HepG2 (cell line): ENCODE measurements around the gene OBP2B. TPM values are rescaled to one million over a fixed set of nuclear protein-coding genes. Genes with fewer than 3 reads are reported as not detected.
A peak's percentile ranks its signal among the peaks of the same experiment; 100 is the strongest.

Experiments
- ATAC-seq: fragments of 200-7000 bp; cut with Tn5 transposase; 3 replicates; pipeline ENCODE4 v1.9.1; 2020; ENCODE audit warnings: mild to moderate bottlenecking, moderate library complexity
- BruUV-seq: library from RNA; stranded (reverse); fragments of 400-500 nt; replicated peaks from 2 replicates; lab custom pipeline; 2021; lab: Mats Ljungman, UMichigan
- CTCF ChIA-PET: fragments of 300-600 bp; formaldehyde crosslinking; extraction: SDS; loops from one replicate; lab custom pipeline; 2021; ENCODE audit warnings: low total read pairs, inconsistent platforms, low intra/inter-chr PET ratio; lab: Yijun Ruan, JAX
- POLR2A ChIA-PET: fragments of 350-600 bp; sonication (Branson Sonifier 250); formaldehyde crosslinking; loops from one replicate; lab custom pipeline; 2020; ENCODE audit warnings: antibody characterized with exemption, inconsistent platforms; lab: Yijun Ruan, JAX
- DNase-seq: peaks from one replicate; pipeline ENCODE4 v3.0.0-alpha.2; 2015; ENCODE audit warnings: low spot score
- FAIRE-seq: peaks from 3 replicates; lab custom pipeline; 2011; peaks lifted over from hg19 to GRCh38; lab: Jason Lieb, UNC
- H2AFZ ChIP-seq: one replicate; pipeline ENCODE4 v1.6.1; 2011; ENCODE audit warnings: low read length, inconsistent platforms
- H3K27ac ChIP-seq: fragments of 300-600 bp; 3 replicates; pipeline ENCODE4 v1.8.0; 2011; ENCODE audit warnings: mixed run types, mild to moderate bottlenecking, mixed read lengths, low read length, inconsistent platforms; ENCODE audit not compliant: insufficient read depth; ENCODE audit errors: extremely low read length
- H3K27me3 ChIP-seq, 2 experiments: fragments of 200-600 bp in 1 of 2; 2 replicates in 1 of 2; 3 replicates in 1 of 2; pipeline versions ENCODE4 v1.6.0 to v1.8.0; 2011; ENCODE audit warnings: low read length in 2 of 2, mild to moderate bottlenecking in 2 of 2, moderate library complexity in 2 of 2, inconsistent platforms in 1 of 2; ENCODE audit not compliant: insufficient read depth in 2 of 2, control insufficient read depth in 1 of 2
- H3K36me3 ChIP-seq, 2 experiments: fragments of 200-600 bp in 1 of 2; replicated peaks in 1 of 2; 2 replicates in 1 of 2; 3 replicates in 1 of 2; pipeline versions ENCODE4 v1.5.1 to v1.8.0; 2011; ENCODE audit warnings: low read length in 2 of 2, inconsistent platforms in 1 of 2; ENCODE audit not compliant: insufficient read depth in 2 of 2, control insufficient read depth in 1 of 2
- H3K4me1 ChIP-seq: 2 replicates; pipeline ENCODE4 v1.5.1; 2012; ENCODE audit warnings: low read length, inconsistent platforms; ENCODE audit not compliant: insufficient read depth
- H3K4me2 ChIP-seq: 2 replicates; pipeline ENCODE4 v1.6.0; 2011; ENCODE audit warnings: low read depth, low read length, inconsistent platforms
- H3K4me3 ChIP-seq, 3 experiments: fragments of 200-600 bp in 1 of 3; sonication (generic), shearing (Covaris generic) in 1 of 3; replicated peaks in 1 of 3; 2 replicates each; pipeline ENCODE4 v1.5.1; 2011 to 2016; ENCODE audit warnings: low read length in 3 of 3, inconsistent platforms in 2 of 3, low read depth in 2 of 3, mild to moderate bottlenecking in 2 of 3, control low read depth in 1 of 3, mixed read lengths in 1 of 3; ENCODE audit not compliant: insufficient read depth in 1 of 3
- H3K79me2 ChIP-seq: one replicate; pipeline ENCODE4 v1.6.1; 2011; ENCODE audit warnings: low read length, inconsistent platforms; ENCODE audit not compliant: insufficient read depth
- H3K9ac ChIP-seq: 2 replicates; pipeline ENCODE4 v1.6.0; 2011; ENCODE audit warnings: mild to moderate bottlenecking, low read depth, low read length, inconsistent platforms; ENCODE audit not compliant: insufficient read depth
- H3K9me3 ChIP-seq: 2 replicates; pipeline ENCODE4 v1.5.1; 2012; ENCODE audit warnings: mild to moderate bottlenecking, low read length
- H4K20me1 ChIP-seq: 2 replicates; pipeline ENCODE4 v1.6.0; 2011; ENCODE audit warnings: inconsistent platforms, mild to moderate bottlenecking, low read length, moderate library complexity; ENCODE audit not compliant: insufficient read depth
- BRF2 ChIP-seq: sonication (generic); formaldehyde crosslinking; IDR thresholded peaks from 2 replicates; pipeline ENCODE4 v1.8.1; 2022; ENCODE audit warnings: mild to moderate bottlenecking, missing genetic modification reagents
- CBX5 ChIP-seq: sonication (generic); formaldehyde crosslinking; IDR thresholded peaks from 2 replicates; pipeline ENCODE4 v1.4.0; 2020; ENCODE audit warnings: missing genetic modification reagents, borderline replicate concordance
- CCAR2 ChIP-seq: fragments of 200-400 bp; formaldehyde crosslinking; optimal IDR thresholded peaks from 2 replicates; pipeline ENCODE3; 2018; ENCODE audit warnings: low read depth, mild to moderate bottlenecking, low read length, moderate library complexity
- DNMT3B ChIP-seq: conservative IDR thresholded peaks from 2 replicates; pipeline ENCODE4 v1.6.1; 2016; ENCODE audit warnings: missing biosample characterization, control low read depth
- GLI4 ChIP-seq: sonication (generic); formaldehyde crosslinking; IDR thresholded peaks from 2 replicates; pipeline ENCODE4 v1.5.1; 2020; ENCODE audit warnings: missing genetic modification reagents, mild to moderate bottlenecking, moderate library complexity, borderline replicate concordance
- HDAC2 ChIP-seq: sonication (generic); formaldehyde crosslinking; IDR thresholded peaks from 2 replicates; pipeline ENCODE4 v1.4.0; 2020; ENCODE audit warnings: missing genetic modification reagents
- HIVEP1 ChIP-seq: sonication (generic); formaldehyde crosslinking; IDR thresholded peaks from 2 replicates; pipeline ENCODE4 v1.4.0; 2020; ENCODE audit warnings: mild to moderate bottlenecking, missing genetic modification reagents
- HOXA5 ChIP-seq: sonication (generic); formaldehyde crosslinking; IDR thresholded peaks from 2 replicates; pipeline ENCODE4 v1.4.0; 2020; ENCODE audit warnings: missing genetic modification reagents
- HOXD1 ChIP-seq: sonication (generic); formaldehyde crosslinking; IDR thresholded peaks from 2 replicates; pipeline ENCODE4 v1.5.0; 2020; ENCODE audit warnings: missing genetic modification reagents
- JARID2 ChIP-seq: sonication (generic); formaldehyde crosslinking; IDR thresholded peaks from 2 replicates; pipeline ENCODE4 v1.8.1; 2023; ENCODE audit warnings: missing genetic modification reagents, inconsistent platforms; ENCODE audit not compliant: insufficient replicate concordance
- MBNL3 ChIP-seq: fragments of 250-450 bp; sonication (Bioruptor Pico); conservative IDR thresholded peaks from 2 replicates; pipeline ENCODE4 v1.8.0; 2022; ENCODE audit warnings: mild to moderate bottlenecking, inconsistent platforms
- MED1 ChIP-seq: sonication (generic); formaldehyde crosslinking; IDR thresholded peaks from 2 replicates; pipeline ENCODE4 v1.4.0; 2020; ENCODE audit warnings: missing genetic modification reagents
- MED8 ChIP-seq: sonication (generic); formaldehyde crosslinking; IDR thresholded peaks from 2 replicates; pipeline ENCODE4 v1.8.1; 2023; ENCODE audit warnings: mild to moderate bottlenecking, missing genetic modification reagents; ENCODE audit not compliant: insufficient replicate concordance
- MTA3 ChIP-seq: sonication (generic); formaldehyde crosslinking; IDR thresholded peaks from 2 replicates; pipeline ENCODE4 v1.4.0; 2020; ENCODE audit warnings: missing genetic modification reagents
- RXRB ChIP-seq: IDR thresholded peaks from 2 replicates; pipeline ENCODE4 v1.6.1; 2016; ENCODE audit warnings: borderline replicate concordance, missing genetic modification reagents, missing compliant biosample characterization
- TOE1 ChIP-seq: sonication (generic); formaldehyde crosslinking; IDR thresholded peaks from 2 replicates; pipeline ENCODE4 v1.4.0; 2020; ENCODE audit warnings: mild to moderate bottlenecking, missing genetic modification reagents
- ZFY ChIP-seq: sonication (generic); formaldehyde crosslinking; IDR thresholded peaks from 2 replicates; pipeline ENCODE4 v1.4.0; 2020; ENCODE audit warnings: missing genetic modification reagents
- ZMYM3 ChIP-seq: sonication (generic); formaldehyde crosslinking; IDR thresholded peaks from 2 replicates; pipeline ENCODE4 v1.5.1; 2020; ENCODE audit warnings: mild to moderate bottlenecking, missing genetic modification reagents
- ZNF101 ChIP-seq: sonication (generic); formaldehyde crosslinking; IDR thresholded peaks from 2 replicates; pipeline ENCODE4 v1.4.0; 2020; ENCODE audit warnings: mild to moderate bottlenecking, low read depth, missing genetic modification reagents, borderline replicate concordance
- ZNF24 ChIP-seq: fragments of 450-650 bp; IDR thresholded peaks from 2 replicates; pipeline ENCODE4 v1.6.1; 2017; ENCODE audit warnings: antibody characterized with exemption, mild to moderate bottlenecking
- ZNF263 ChIP-seq: sonication (generic); formaldehyde crosslinking; IDR thresholded peaks from 2 replicates; pipeline ENCODE4 v1.4.0; 2020; ENCODE audit warnings: missing genetic modification reagents
- ZNF850 ChIP-seq: sonication (generic); formaldehyde crosslinking; conservative IDR thresholded peaks from 2 replicates; pipeline ENCODE4 v1.9.0; 2021; ENCODE audit warnings: mild to moderate bottlenecking, missing genetic modification reagents
- WGBS: methylation state at CpG from one replicate; pipeline ENCODE4 v1.1.6; 2017; ENCODE audit warnings: low lambda C conversion rate; 5-methylcytosine and 5-hydroxymethylcytosine counted together
- in situ Hi-C: cut with HindIII; loops from 2 replicates; pipeline ENCODE4 v1.10.0; 2017; ENCODE audit warnings: low pct_unique_long_range_greater_than_20kb; ENCODE audit not compliant: extremely low pct_ligation_motif_present
- intact Hi-C: fragments of 100-400 bp; cut with micrococcal nuclease; formaldehyde crosslinking; loops from one replicate; pipeline ENCODE4 v1.10.0; 2022; ENCODE audit not compliant: unreplicated experiment
- polyA plus RNA-seq, 8 experiments: library from polyadenylated mRNA; depleted of rRNA in 3 of 8; stranded (reverse) in 7 of 8; unstranded in 1 of 8; fragments of >200 nt; fragmentation: Illumina TruSeq in 4 of 8; extraction: Trizol in 4 of 8; gene quantifications; 2 replicates each; pipeline versions ENCODE4 v1.2.1 to v1.2.3, GENCODE V29; 2011 to 2016; ENCODE audit warnings: low read depth in 4 of 8, missing spikeins in 1 of 8, mixed read lengths in 1 of 8; ENCODE audit not compliant: insufficient read depth in 1 of 8
- total RNA-seq, 5 experiments: library from RNA; depleted of rRNA; stranded (reverse); fragments of >200 nt; fragmentation: Illumina TruSeq; extraction: Trizol; gene quantifications; 2 replicates each; pipeline ENCODE4 v1.2.3, GENCODE V29; 2016; ENCODE audit warnings: low read depth in 1 of 5
- TF ChIP-seq, protein P1 (sequence below): IDR thresholded peaks from 2 replicates; pipeline ENCODE4 v1.6.1; 2012; ENCODE audit warnings: low read depth, low read length, improper control_type of control experiment

Gene OBP2B
- total and polyA plus RNA-seq, 2 of the 13 experiments (the other 11 are each of a cell fraction or from before 2014, with no cell fraction given): not detected

DNA sequence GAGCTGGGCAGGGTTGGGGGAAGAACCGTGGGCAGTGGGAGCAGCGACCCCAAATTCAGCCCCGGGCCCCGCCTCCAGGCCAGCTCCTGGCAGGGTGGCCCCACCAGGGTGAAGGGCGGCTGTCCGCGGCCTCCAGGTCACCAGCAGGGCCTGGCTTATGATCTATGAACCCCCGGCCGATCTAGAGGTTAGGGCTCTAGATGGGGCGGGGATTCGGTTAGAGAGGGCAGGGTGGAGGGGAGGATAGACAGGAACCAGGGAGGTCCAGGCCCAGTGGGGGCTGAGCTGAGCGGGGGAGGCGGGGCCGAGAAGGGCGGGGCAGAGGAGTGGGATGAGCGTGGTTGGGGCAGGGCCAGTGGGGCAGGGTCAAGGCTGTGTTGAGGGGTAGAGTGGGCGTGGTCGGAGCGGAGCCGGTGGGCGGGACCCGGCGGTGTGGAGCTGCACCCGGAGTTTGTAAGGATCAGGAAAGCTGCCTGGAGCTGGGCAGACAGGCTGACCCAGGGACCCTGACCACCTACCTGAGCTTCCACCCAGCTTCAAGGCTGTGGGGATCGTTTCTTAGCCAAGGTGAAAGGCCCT is 29.3 kb upstream of the OBP2B start (continued):
- TF ChIP-seq ZFY (0 out of 2 replicates have a peak, but pooled peaks have one; percentile 14), ZNF101 (CRISPR knock-in tag) (no peak), MED1 (CRISPR knock-in tag) (peak; percentile 17; the same call in 1 of the 2 replicates)

DNA sequence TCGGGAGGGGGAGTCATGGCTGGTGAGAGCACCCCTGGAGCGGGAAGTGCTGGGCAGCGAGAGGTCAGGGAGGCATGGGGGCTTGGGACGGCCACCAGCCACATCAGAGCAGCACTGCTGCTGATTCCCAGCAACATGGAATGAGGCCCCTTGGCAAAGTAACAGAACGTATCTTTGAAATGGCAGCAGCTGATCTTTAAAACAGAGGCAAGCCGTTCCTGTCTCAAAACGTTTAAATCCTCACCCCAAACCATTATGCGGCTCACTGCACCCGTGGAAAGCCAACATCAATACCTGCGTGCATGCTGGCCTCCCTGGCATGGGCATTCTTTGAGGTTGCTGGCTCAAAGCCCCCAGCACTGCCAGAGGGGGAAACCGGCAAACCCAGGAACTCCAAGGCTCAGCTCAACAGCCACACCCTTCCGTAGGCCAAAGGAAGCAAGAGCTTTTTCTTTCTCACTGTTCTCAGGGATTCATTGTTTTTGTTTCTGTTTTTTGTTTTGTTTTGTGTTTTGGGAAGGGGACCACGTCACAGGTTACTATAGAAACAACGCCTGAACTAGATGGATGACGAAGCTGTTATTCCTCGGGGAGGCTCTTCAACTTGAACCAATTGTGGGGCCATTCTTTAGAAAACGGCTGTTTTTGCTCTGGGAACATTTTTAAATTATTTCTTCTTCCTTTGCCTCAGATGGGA is 28.1 kb upstream of the OBP2B start:
- Histone ChIP-seq H3K4me1 (peaks cover 33% of the 10 kb centered on the region), H3K36me3 (no peaks in the 10 kb centered on the region), H3K4me2 (no peak overlapping the region), H3K79me2 (no peaks in the 10 kb centered on the region), H3K9ac (no peak overlapping the region), H3K27ac (no peak overlapping the region), H2AFZ (no peak overlapping the region), H4K20me1 (no peaks in the 10 kb centered on the region), H3K27me3 (peaks cover 2 to 5% of the 10 kb centered on the region in 2 experiments; a peak in 2 of 5 replicates), H3K4me3 (no peak overlapping the region), H3K9me3 (no peaks in the 10 kb centered on the region)
- in situ Hi-C loops: no loop called here
- FAIRE-seq: no peak
- TF ChIP-seq ZNF263 (no peak), CBX5 (CRISPR knock-in tag) (no peak), BRF2 (CRISPR knock-in tag) (no peak), MTA3 (CRISPR knock-in tag) (no peak), DNMT3B (CRISPR knock-in tag) (no peak), CCAR2 (no peak), GLI4 (CRISPR knock-in tag) (no peak), HDAC2 (no peak), ZMYM3 (CRISPR knock-in tag) (no peak), HOXA5 (CRISPR knock-in tag) (no peak), HOXD1 (no peak), MED8 (CRISPR knock-in tag) (no peak), ZNF24 (no peak), TOE1 (CRISPR knock-in tag) (no peak), ZNF850 (CRISPR knock-in tag) (no peak), MBNL3 (no peak), JARID2 (no peak), RXRB (CRISPR knock-in tag) (no peak), HIVEP1 (no peak)
- TF ChIP-seq, protein P1, sequence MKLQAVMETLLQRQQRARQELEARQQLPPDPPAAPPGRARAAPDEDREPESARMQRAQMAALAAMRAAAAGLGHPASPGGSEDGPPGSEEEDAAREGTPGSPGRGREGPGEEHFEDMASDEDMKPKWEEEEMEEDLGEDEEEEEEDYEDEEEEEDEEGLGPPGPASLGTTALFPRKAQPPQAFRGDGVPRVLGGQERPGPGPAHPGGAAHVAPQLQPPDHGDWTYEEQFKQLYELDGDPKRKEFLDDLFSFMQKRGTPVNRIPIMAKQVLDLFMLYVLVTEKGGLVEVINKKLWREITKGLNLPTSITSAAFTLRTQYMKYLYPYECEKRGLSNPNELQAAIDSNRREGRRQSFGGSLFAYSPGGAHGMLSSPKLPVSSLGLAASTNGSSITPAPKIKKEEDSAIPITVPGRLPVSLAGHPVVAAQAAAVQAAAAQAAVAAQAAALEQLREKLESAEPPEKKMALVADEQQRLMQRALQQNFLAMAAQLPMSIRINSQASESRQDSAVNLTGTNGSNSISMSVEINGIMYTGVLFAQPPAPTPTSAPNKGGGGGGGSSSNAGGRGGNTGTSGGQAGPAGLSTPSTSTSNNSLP: no peak
- CTCF ChIA-PET: no interaction called here
- 73% methylated on average over 12 of the region's 17 CpGs for WGBS
- no TSS peak for BruUV-seq
- ATAC-seq: no peak
- POLR2A ChIA-PET: no interaction called here
- DNase-seq: no peak
- intact Hi-C loops: no loop called here
